Cardiac muscle cell (in vitro differentiated cells and primary cell): ENCODE results near the gene MPZL3. TPM values are rescaled to one million over a fixed set of nuclear protein-coding genes. Genes with fewer than 3 reads are reported as not detected.
A peak's percentile ranks its signal among the peaks of the same experiment; 100 is the strongest.

Experiments used
- DNase-seq, 2 donors: peaks; one replicate each; pipeline versions ENCODE4 v3.0.0 to v3.0.0-alpha.2; 2010 to 2017; ENCODE audit warnings: low read depth in 1 of 2, low spot score in 1 of 2
- H3K27ac ChIP-seq: fragments of 200-600 bp; sonication (generic); 2 replicates; pipeline ENCODE4 v1.5.1; 2016
- H3K27me3 ChIP-seq: fragments of 200-600 bp; sonication (generic); 2 replicates; pipeline ENCODE4 v1.6.0; 2016; ENCODE audit warnings: control low read depth
- H3K36me3 ChIP-seq: fragments of 200-600 bp; sonication (generic); 2 replicates; pipeline ENCODE4 v1.5.1; 2016; ENCODE audit warnings: control low read depth
- H3K4me1 ChIP-seq: fragments of 200-600 bp; sonication (generic); 2 replicates; pipeline ENCODE4 v1.8.1; 2017; ENCODE audit warnings: low read depth, mild to moderate bottlenecking, mixed run types
- H3K4me3 ChIP-seq: fragments of 200-600 bp; sonication (generic); 2 replicates; pipeline ENCODE4 v1.5.1; 2016; ENCODE audit warnings: mild to moderate bottlenecking
- H3K9me3 ChIP-seq: fragments of 200-600 bp; sonication (generic); 2 replicates; pipeline ENCODE4 v1.5.1; 2017; ENCODE audit warnings: low read depth, mild to moderate bottlenecking, control low read depth
- CTCF ChIP-seq: IDR thresholded peaks from 2 replicates; pipeline ENCODE4 v1.5.1; 2012; ENCODE audit warnings: low read depth, mild to moderate bottlenecking, low read length
- polyA plus RNA-seq: library from polyadenylated mRNA; unstranded; fragments of >200 nt; fragmentation: Nextera tagmentation; extraction: Ambion mirVana; gene quantifications from 2 replicates; pipeline ENCODE4 v1.2.1, GENCODE V29; 2016
- total RNA-seq: library from RNA; depleted of rRNA; stranded (reverse); fragments of >200 nt; gene quantifications from 2 replicates; pipeline ENCODE4 v1.2.3, GENCODE V29; 2016

Gene MPZL3
- 0.12 and 0.49 TPM in 2 replicates for total RNA-seq
- polyA plus RNA-seq, result 0.07 TPM in 1 of 2 replicates, not detected in the other

GRCh38 chr11:118251858-118252652, at the start of gene MPZL3:
MPZL3 (minus strand) TSS chr11:118252365; CDS start chr11:118252294, 71 bp downstream.
- H3K27me3 ChIP-seq, result peaks cover 81% of the 10 kb centered on the region
- TF ChIP-seq CTCF, result no peak
- no peaks in the 10 kb centered on the region for H3K9me3 ChIP-seq
- H3K4me1 ChIP-seq, result no peaks in the 10 kb centered on the region
- peak; percentile 66 to 79 for DNase-seq
- H3K36me3 ChIP-seq, result no peaks in the 10 kb centered on the region
- peak within 1 kb of the TSS; percentile 44 for H3K27ac ChIP-seq
- peak within 1 kb of the TSS; percentile 57 for H3K4me3 ChIP-seq

- no peak overlapping the region for H3K4me3 ChIP-seq
Observed at GRCh38 chr11:118301600-118302195, 49.5 kb upstream of the MPZL3 start.

GRCh38 chr11:118295815-118296454, 43.8 kb upstream of the MPZL3 start:
- Histone ChIP-seq H3K4me1 (no peaks in the 10 kb centered on the region), H3K36me3 (no peaks in the 10 kb centered on the region), H3K9me3 (no peaks in the 10 kb centered on the region), H3K27me3 (peaks cover 41% of the 10 kb centered on the region), H3K27ac (no peak overlapping the region), H3K4me3 (no peak overlapping the region)
- peak; percentile 28 to 41 for DNase-seq
- TF ChIP-seq CTCF, result peak; percentile 59

More at GRCh38 chr11:118301600-118302195, 49.5 kb upstream of the MPZL3 start:
- H3K27ac ChIP-seq, result no peak overlapping the region
- peaks cover 26% of the 10 kb centered on the region for H3K27me3 ChIP-seq
- no peaks in the 10 kb centered on the region for H3K4me1 ChIP-seq
- no peaks in the 10 kb centered on the region for H3K9me3 ChIP-seq
- no peak for DNase-seq
- H3K36me3 ChIP-seq, result no peaks in the 10 kb centered on the region
- no peak for TF ChIP-seq CTCF

- Histone ChIP-seq H3K4me3 (no peak overlapping the region), H3K4me1 (no peaks in the 10 kb centered on the region), H3K27me3 (peaks cover 34% of the 10 kb centered on the region), H3K36me3 (no peaks in the 10 kb centered on the region), H3K27ac (no peak overlapping the region), H3K9me3 (no peaks in the 10 kb centered on the region)
- DNase-seq, result no peak
- no peak for TF ChIP-seq CTCF
Observed at GRCh38 chr11:118295199-118295598, 43.0 kb upstream of the MPZL3 start.

- Histone ChIP-seq H3K27ac (no peak overlapping the region), H3K9me3 (no peaks in the 10 kb centered on the region), H3K36me3 (no peaks in the 10 kb centered on the region), H3K27me3 (peaks cover 34% of the 10 kb centered on the region), H3K4me1 (no peaks in the 10 kb centered on the region), H3K4me3 (no peak overlapping the region)
- no peak for TF ChIP-seq CTCF
- DNase-seq, result no peak
Observed at GRCh38 chr11:118294053-118294452, 41.9 kb upstream of the MPZL3 start.
